ENCODE data around the gene CUX1. TPM values are rescaled to one million over a fixed set of nuclear protein-coding genes. Genes with fewer than 3 reads are reported as not detected.

The CUX1 gene
- total RNA-seq, 1 experiment from 2014 or later = 53.5 TPM

DNA sequence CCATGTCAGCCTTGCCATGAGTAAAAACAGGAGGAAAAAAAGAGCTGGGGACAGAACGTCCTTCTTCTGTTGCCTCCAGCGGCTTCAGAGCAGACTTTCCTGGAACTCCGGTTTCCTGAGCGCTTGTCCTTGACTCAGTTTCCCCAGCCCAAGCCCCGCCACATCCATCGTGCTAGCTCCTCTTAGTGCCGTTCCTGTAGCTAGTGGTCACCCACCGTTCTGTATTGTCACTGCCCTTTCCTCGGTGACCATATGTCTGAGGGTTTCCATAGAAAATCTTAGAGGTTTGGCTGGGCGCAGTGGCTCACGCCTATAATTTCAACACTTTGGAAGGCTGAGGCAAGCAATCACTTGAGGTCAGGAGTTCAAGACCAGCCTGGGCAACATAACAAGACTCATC is 100.1 kb downstream of the CUX1 start:
- H2AFZ ChIP-seq (ENCODE audit: low read length) = no peak overlapping the region
- H2BK15ac ChIP-seq (ENCODE audit: low read depth, low read length) = no peak overlapping the region
- H2BK12ac ChIP-seq (ENCODE audit: insufficient read length, low read depth, low read length) = no peak overlapping the region
- no peaks in the 10 kb centered on the region for H3K9me3 ChIP-seq (ENCODE audit: control insufficient read depth, low read depth, low read length)
- WGBS (ENCODE audit: extremely low coverage, insufficient read length, low lambda C conversion rate) = no CpG with 5 or more reads among the region's 11 CpGs
- no peak overlapping the region for H3K23ac ChIP-seq (ENCODE audit: insufficient read length, low read depth, low read length)
- TF ChIP-seq, protein P1, sequence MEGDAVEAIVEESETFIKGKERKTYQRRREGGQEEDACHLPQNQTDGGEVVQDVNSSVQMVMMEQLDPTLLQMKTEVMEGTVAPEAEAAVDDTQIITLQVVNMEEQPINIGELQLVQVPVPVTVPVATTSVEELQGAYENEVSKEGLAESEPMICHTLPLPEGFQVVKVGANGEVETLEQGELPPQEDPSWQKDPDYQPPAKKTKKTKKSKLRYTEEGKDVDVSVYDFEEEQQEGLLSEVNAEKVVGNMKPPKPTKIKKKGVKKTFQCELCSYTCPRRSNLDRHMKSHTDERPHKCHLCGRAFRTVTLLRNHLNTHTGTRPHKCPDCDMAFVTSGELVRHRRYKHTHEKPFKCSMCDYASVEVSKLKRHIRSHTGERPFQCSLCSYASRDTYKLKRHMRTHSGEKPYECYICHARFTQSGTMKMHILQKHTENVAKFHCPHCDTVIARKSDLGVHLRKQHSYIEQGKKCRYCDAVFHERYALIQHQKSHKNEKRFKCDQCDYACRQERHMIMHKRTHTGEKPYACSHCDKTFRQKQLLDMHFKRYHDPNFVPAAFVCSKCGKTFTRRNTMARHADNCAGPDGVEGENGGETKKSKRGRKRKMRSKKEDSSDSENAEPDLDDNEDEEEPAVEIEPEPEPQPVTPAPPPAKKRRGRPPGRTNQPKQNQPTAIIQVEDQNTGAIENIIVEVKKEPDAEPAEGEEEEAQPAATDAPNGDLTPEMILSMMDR (conservative IDR thresholded peaks at IDR 0.05) = no peak
- H3K27me3 ChIP-seq (ENCODE audit: insufficient read depth, low read length) = no peaks in the 10 kb centered on the region
- H3K56ac ChIP-seq (ENCODE audit: insufficient read length, low read depth, low read length) = no peak overlapping the region
- Mint-ChIP-seq H3K9me3 (no peaks in the 10 kb centered on the region), H3K4me1 (peaks cover 27 to 28% of the 10 kb centered on the region in 2 experiments), H3K36me3 (ENCODE audit: insufficient read depth in 1 of 3, low read depth in 3 of 3) (peaks cover 8 to 42% (median 39%) of the 10 kb centered on the region in 3 experiments; a peak in 6 of 7 replicates), H3K27ac (peak overlapping the region in 1 of 3 experiments; percentile 68; a peak in 2 of 7 replicates), H3K27me3 (ENCODE audit: low read depth) (no peaks in the 10 kb centered on the region; the same call in 1 of the 2 replicates), H3K4me3 (no peak overlapping the region)
- H2AK5ac ChIP-seq (ENCODE audit: insufficient read length, low read length) = no peak overlapping the region
- no peak overlapping the region for H2BK120ac ChIP-seq (ENCODE audit: low read depth, low read length, poor library complexity, severe bottlenecking)
- H3K9ac ChIP-seq (ENCODE audit: extremely low read depth, insufficient read length, low read length) = no peak overlapping the region
- H3K79me1 ChIP-seq (ENCODE audit: insufficient read depth, low read depth, low read length, poor library complexity, severe bottlenecking) = peaks cover 8% of the 10 kb centered on the region
- H3K27ac ChIP-seq (ENCODE audit: insufficient read length, low read depth, low read length) = no peak overlapping the region
- peaks cover 3% of the 10 kb centered on the region; the same call in 1 of the 2 replicates for H3K79me2 ChIP-seq (ENCODE audit: insufficient read depth, low read length)
- H2BK5ac ChIP-seq (ENCODE audit: insufficient read length, low read length) = no peak overlapping the region
- peaks cover 4% of the 10 kb centered on the region for H4K20me1 ChIP-seq (ENCODE audit: control insufficient read depth, insufficient read depth, insufficient read length)
- H3K4me1 ChIP-seq (ENCODE audit: insufficient read depth, low read length) = peaks cover 4% of the 10 kb centered on the region; the same call in 1 of the 2 replicates
- H3K23me2 ChIP-seq (ENCODE audit: insufficient read length, low read depth, low read length, poor library complexity, severe bottlenecking) = no peaks in the 10 kb centered on the region
- no peak for DNase-seq
- no peak overlapping the region for H3K4ac ChIP-seq (ENCODE audit: low read depth, low read length)
- H4K91ac ChIP-seq (ENCODE audit: insufficient read length, low read depth, low read length) = no peak overlapping the region
- no peak overlapping the region for H4K5ac ChIP-seq (ENCODE audit: insufficient read length, low read depth, low read length)
- no peak overlapping the region for H4K8ac ChIP-seq (replicated peaks; ENCODE audit: insufficient read length, low read depth, low read length)
- no peak overlapping the region for H3T11ph ChIP-seq (ENCODE audit: low read length)
- H2BK20ac ChIP-seq (ENCODE audit: low read depth, low read length, poor library complexity, severe bottlenecking) = no peak overlapping the region
- H3K14ac ChIP-seq (ENCODE audit: insufficient read depth, low read length) = no peak overlapping the region
- no peak overlapping the region for H3K4me2 ChIP-seq (ENCODE audit: insufficient read depth, insufficient read length, low read length)
- H3K18ac ChIP-seq (ENCODE audit: insufficient read length, low read depth, low read length) = no peak overlapping the region

All from H9 (cell line).